Lung (tissue), 12 donors: ENCODE measurements around the gene CMIP. TPM values are rescaled to one million over a fixed set of nuclear protein-coding genes. Genes with fewer than 3 reads are reported as not detected.

ENCODE experiments used
- ATAC-seq: fragments of 200-7000 bp; cut with Tn5 transposase; one replicate; pipeline ENCODE4 v1.9.1; 2020; ENCODE audit warnings: moderate number of reproducible peaks; ENCODE audit not compliant: insufficient read depth, low FRiP score
- DNase-seq, 3 donors: peaks; one replicate each; pipeline ENCODE4 v3.0.0-alpha.2; 2013 to 2017
- H3K27ac ChIP-seq, 2 donors: one replicate each; pipeline ENCODE4 v1.5.1; 2013; ENCODE audit warnings: mild to moderate bottlenecking in 2 of 2, moderate library complexity in 2 of 2, control low read depth in 1 of 2, inconsistent platforms in 1 of 2, low read depth in 1 of 2, low read length in 1 of 2
- H3K27me3 ChIP-seq, 3 donors: one replicate each; pipeline ENCODE4 v1.5.1; 2013; ENCODE audit warnings: low read length in 2 of 3; ENCODE audit not compliant: control insufficient read depth in 3 of 3, insufficient read depth in 3 of 3
- H3K36me3 ChIP-seq, 4 donors: one replicate each; pipeline ENCODE4 v1.5.1; 2013; ENCODE audit warnings: low read length in 4 of 4, mild to moderate bottlenecking in 1 of 4, moderate library complexity in 1 of 4; ENCODE audit not compliant: control insufficient read depth in 4 of 4, insufficient read depth in 4 of 4
- H3K4me1 ChIP-seq, 5 donors: one replicate each; pipeline ENCODE4 v1.5.1; 2013; ENCODE audit warnings: low read length in 5 of 5, mild to moderate bottlenecking in 2 of 5, moderate library complexity in 1 of 5; ENCODE audit not compliant: control insufficient read depth in 5 of 5, insufficient read depth in 5 of 5
- H3K4me3 ChIP-seq: one replicate; pipeline ENCODE4 v1.5.1; 2013; ENCODE audit warnings: mild to moderate bottlenecking, control low read depth, moderate library complexity
- H3K9ac ChIP-seq, 2 donors: one replicate each; pipeline ENCODE4 v1.5.1; 2013; ENCODE audit warnings: low read length in 2 of 2, control low read depth in 1 of 2; ENCODE audit not compliant: insufficient read depth in 1 of 2
- H3K9me3 ChIP-seq, 4 donors: one replicate each; pipeline ENCODE4 v1.5.1; 2013; ENCODE audit warnings: low read length in 3 of 4, mild to moderate bottlenecking in 1 of 4, moderate library complexity in 1 of 4; ENCODE audit not compliant: control insufficient read depth in 4 of 4, insufficient read depth in 3 of 4
- WGBS, 2 donors: extraction: QIAGEN DNeasy Blood & Tissue Kit; methylation state at CpG; one replicate each; pipeline ENCODE4 v1.1.7; 2013; 5-methylcytosine and 5-hydroxymethylcytosine counted together
- polyA plus RNA-seq, 2 donors: library from polyadenylated mRNA; stranded (reverse); fragments of 200-250 nt; gene quantifications; one replicate each; pipeline ENCODE4 v1.2.1, GENCODE V29; 2013
- total RNA-seq, 2 donors: library from RNA; depleted of rRNA in 1 of 2; stranded (reverse); fragments of >200 nt in 1 of 2; gene quantifications; one replicate each; pipeline ENCODE4 v1.2.1, GENCODE V29; 2014 to 2021
- TF ChIP-seq, protein P1 (sequence below): IDR thresholded peaks from 2 replicates; pipeline ENCODE4 v1.5.1; 2012; ENCODE audit warnings: mild to moderate bottlenecking; ENCODE audit errors: control extremely low read depth, extremely low read depth
- donor health status: control.
- donor health status: control.
- donor health status: Bipolar disorder and iron deficiency.
- donor health status: healthy.
- donor health status: DM: yes; HTN: yes; CAD: no.

Gene CMIP
- total and polyA plus RNA-seq, 4 donors = 11.8 to 80.5 (median 48.6) TPM

DNA sequence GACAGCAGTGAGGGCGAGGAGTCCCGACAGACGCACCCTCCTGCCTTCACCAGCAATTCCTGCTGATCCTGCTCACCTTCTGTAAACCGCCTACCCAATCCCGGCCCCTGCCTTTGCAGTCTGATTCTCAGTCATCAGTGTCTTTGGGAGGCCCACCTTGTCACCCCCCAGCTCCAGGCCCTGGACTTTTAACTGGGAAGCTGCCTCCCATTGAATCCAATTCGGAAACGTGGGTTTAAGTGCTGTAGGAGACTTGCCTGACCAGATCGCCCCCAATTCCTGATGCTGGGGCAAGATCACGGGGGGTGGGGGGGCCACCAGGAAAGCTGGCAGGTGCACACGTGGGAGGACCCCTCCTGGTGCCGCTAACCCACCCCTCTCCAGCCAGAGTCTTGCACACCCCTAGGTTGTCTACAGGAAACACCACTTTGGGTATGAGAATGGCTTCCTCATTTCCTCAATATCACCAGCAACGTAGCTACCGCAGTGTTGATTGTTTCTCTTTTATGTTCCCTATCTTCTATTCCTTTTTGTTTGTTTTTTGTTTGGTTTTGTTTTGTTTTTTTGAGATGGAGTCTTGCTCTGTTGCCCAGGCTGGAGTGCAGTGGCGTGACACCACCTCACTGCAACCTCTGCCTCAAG, 46.6 kb upstream of the CMIP start:
- DNase-seq = no peak
- H3K4me3 ChIP-seq = no peak overlapping the region
- peaks cover 0 to 3% (median 0%) of the 10 kb centered on the region in 4 donors for H3K9me3 ChIP-seq
- H3K27me3 ChIP-seq = no peaks in the 10 kb centered on the region
- peaks cover 0 to 4% (median 0%) of the 10 kb centered on the region in 5 donors for H3K4me1 ChIP-seq
- WGBS, 2 donors = 60 to 74% methylated on average over 14 of the region's 14 CpGs
- H3K9ac ChIP-seq = no peak overlapping the region
- TF ChIP-seq, protein P1, sequence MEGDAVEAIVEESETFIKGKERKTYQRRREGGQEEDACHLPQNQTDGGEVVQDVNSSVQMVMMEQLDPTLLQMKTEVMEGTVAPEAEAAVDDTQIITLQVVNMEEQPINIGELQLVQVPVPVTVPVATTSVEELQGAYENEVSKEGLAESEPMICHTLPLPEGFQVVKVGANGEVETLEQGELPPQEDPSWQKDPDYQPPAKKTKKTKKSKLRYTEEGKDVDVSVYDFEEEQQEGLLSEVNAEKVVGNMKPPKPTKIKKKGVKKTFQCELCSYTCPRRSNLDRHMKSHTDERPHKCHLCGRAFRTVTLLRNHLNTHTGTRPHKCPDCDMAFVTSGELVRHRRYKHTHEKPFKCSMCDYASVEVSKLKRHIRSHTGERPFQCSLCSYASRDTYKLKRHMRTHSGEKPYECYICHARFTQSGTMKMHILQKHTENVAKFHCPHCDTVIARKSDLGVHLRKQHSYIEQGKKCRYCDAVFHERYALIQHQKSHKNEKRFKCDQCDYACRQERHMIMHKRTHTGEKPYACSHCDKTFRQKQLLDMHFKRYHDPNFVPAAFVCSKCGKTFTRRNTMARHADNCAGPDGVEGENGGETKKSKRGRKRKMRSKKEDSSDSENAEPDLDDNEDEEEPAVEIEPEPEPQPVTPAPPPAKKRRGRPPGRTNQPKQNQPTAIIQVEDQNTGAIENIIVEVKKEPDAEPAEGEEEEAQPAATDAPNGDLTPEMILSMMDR = no peak
- no peak for ATAC-seq
- no peak overlapping the region for H3K27ac ChIP-seq
- no peaks in the 10 kb centered on the region for H3K36me3 ChIP-seq

DNA sequence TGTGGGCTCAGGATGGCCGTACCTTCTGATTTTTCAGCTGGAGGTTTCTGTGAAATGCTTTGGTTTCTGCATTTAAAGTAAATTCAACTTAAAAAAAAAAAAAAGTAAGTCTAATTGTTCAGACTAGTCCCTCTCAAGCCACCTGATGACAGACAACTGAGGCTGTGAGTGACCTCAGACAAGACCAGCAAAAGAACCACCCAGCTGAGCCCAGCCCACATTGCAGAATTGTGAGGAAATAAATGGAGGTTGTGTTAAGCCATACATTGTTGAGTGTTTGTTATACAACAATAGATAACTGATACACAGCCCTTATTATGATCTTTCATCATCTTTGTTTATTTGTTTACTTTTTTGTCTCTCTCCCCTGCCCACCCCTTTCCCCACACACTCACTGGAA, 44.7 kb upstream of the CMIP start:
- H3K36me3 ChIP-seq = no peaks in the 10 kb centered on the region
- 96 to 100% methylated on average over 1 of the region's 1 CpG for WGBS, 2 donors
- no peak overlapping the region for H3K27ac ChIP-seq
- H3K4me1 ChIP-seq = peaks cover 0 to 5% (median 4%) of the 10 kb centered on the region in 5 donors
- DNase-seq (no peak), ATAC-seq (no peak)
- TF ChIP-seq, protein P1 = no peak
- no peak overlapping the region for H3K9ac ChIP-seq
- H3K4me3 ChIP-seq = no peak overlapping the region
- H3K9me3 ChIP-seq = peaks cover 0 to 3% (median 0%) of the 10 kb centered on the region in 4 donors
- H3K27me3 ChIP-seq = no peaks in the 10 kb centered on the region

DNA sequence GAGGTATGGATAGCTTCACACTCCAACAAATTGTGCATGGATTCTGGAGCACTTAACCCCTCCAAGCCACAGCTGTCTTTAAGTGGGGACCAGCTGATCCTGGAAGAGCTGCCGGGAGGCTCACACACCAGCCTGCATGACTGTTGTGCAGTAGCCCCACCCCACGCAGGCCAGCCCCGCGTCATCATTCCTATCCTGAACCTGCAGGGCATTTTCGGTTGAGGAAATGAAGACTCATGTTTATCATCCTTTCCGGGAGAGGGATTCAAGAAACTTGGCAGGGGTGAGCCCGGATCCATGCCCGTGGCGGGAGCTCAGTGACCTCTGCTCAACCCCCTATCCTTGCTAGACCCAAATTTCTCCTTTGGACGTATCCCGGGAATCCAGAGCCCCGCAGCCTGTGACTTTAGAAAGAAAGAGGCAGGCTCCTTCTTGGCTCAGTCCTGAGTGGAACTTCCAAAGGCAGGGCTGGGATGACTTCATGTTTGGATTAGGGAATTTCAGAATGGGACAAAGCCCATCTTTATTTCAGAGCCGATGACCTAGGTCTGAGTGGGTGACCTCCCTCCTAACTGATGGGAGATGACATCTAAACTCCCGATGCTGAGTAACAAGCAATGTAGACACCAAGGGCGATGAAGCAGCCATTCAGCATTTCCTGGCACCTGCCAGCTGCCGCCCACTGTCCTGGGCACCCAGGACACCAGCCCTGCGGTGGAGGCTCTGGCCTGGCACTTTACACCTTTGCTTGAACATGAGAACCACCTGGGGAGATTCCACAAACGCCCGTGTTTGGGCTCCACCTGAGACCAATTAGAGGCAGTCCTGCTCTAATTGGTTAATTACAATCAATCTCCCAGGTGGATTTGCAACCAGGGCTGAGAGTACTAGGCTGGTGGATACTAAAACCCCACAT, 43.3 kb upstream of the CMIP start:
- Histone ChIP-seq H3K9ac (no peak overlapping the region), H3K36me3 (no peaks in the 10 kb centered on the region), H3K9me3 (peaks cover 0 to 3% (median 0%) of the 10 kb centered on the region in 4 donors), H3K27me3 (no peaks in the 10 kb centered on the region), H3K4me3 (no peak overlapping the region), H3K4me1 (peaks cover 0 to 4% (median 2%) of the 10 kb centered on the region in 5 donors), H3K27ac (peak overlapping the region in 1 of 2 donors; percentile 21)
- DNase-seq (no peak), ATAC-seq (no peak)
- TF ChIP-seq, protein P1 = no peak
- 54 to 74% methylated on average over 19 of the region's 19 CpGs for WGBS, 2 donors
